WTC11 (cell line): ENCODE results near the gene NRAP. TPM values are rescaled to one million over a fixed set of nuclear protein-coding genes. Genes with fewer than 3 reads are reported as not detected.

Experiments
- ATAC-seq: fragments of 200-7000 bp; cut with Tn5 transposase; 2 replicates; pipeline ENCODE4 v1.10.0; 2021; ENCODE audit warnings: mild to moderate bottlenecking, moderate library complexity
- CTCF ChIA-PET: fragments of 300-600 bp; sonication (Branson Sonifier 250); formaldehyde crosslinking; loops from one replicate; lab custom pipeline; 2021; ENCODE audit warnings: antibody characterized with exemption; lab: Charles Lee
- POLR2A ChIA-PET: fragments of 350-600 bp; sonication (Branson Sonifier 250); formaldehyde crosslinking; loops from one replicate; lab custom pipeline; 2021; ENCODE audit warnings: antibody characterized with exemption; lab: Charles Lee
- DNase-seq: peaks from one replicate; pipeline ENCODE4 v3.0.0; 2021; ENCODE audit warnings: low spot score
- H3K27ac Mint-ChIP-seq: 2 replicates; pipeline ENCODE4 v1.8.0; 2021; ENCODE audit warnings: mixed read lengths
- H3K27me3 Mint-ChIP-seq: 2 replicates; pipeline ENCODE4 v1.8.0; 2021; ENCODE audit warnings: low read depth, mild to moderate bottlenecking, moderate library complexity, mixed read lengths
- H3K36me3 Mint-ChIP-seq: 2 replicates; pipeline ENCODE4 v1.8.0; 2021; ENCODE audit warnings: mixed read lengths
- H3K4me1 Mint-ChIP-seq: 2 replicates; pipeline ENCODE4 v1.8.0; 2022; ENCODE audit warnings: mixed read lengths
- H3K4me3 Mint-ChIP-seq: 2 replicates; pipeline ENCODE4 v1.8.0; 2021; ENCODE audit warnings: mild to moderate bottlenecking, moderate library complexity, mixed read lengths
- H3K9me3 Mint-ChIP-seq: 2 replicates; pipeline ENCODE4 v1.8.0; 2021; ENCODE audit warnings: mixed read lengths
- ATF1 ChIP-seq: sonication (generic); formaldehyde crosslinking; IDR thresholded peaks from 2 replicates; pipeline ENCODE4 v1.8.1; 2023; ENCODE audit warnings: mild to moderate bottlenecking, moderate library complexity, missing genetic modification reagents
- ATF2 ChIP-seq: sonication (generic); formaldehyde crosslinking; IDR thresholded peaks from 2 replicates; pipeline ENCODE4 v1.8.1; 2022; ENCODE audit warnings: low read depth, missing genetic modification reagents, borderline replicate concordance
- CREM ChIP-seq: sonication (generic); formaldehyde crosslinking; IDR thresholded peaks from 2 replicates; pipeline ENCODE4 v1.8.1; 2022; ENCODE audit warnings: mild to moderate bottlenecking, missing genetic modification reagents, moderate library complexity
- CTCF ChIP-seq: fragments of 200-600 bp; IDR thresholded peaks from 2 replicates; pipeline ENCODE4 v1.8.0; 2022; ENCODE audit warnings: antibody characterized with exemption
- E2F1 ChIP-seq: sonication (generic); formaldehyde crosslinking; IDR thresholded peaks from 2 replicates; pipeline ENCODE4 v1.8.0; 2022; ENCODE audit warnings: mild to moderate bottlenecking, missing genetic modification reagents
- ERG ChIP-seq: fragments of 250-450 bp; sonication (Bioruptor Pico); IDR thresholded peaks from 2 replicates; pipeline ENCODE4 v1.8.0; 2021; ENCODE audit warnings: mild to moderate bottlenecking
- HMGXB4 ChIP-seq: sonication (generic); formaldehyde crosslinking; IDR thresholded peaks from 2 replicates; pipeline ENCODE4 v1.8.1; 2023; ENCODE audit warnings: mild to moderate bottlenecking, moderate library complexity, missing genetic modification reagents
- JUN ChIP-seq: sonication (generic); formaldehyde crosslinking; IDR thresholded peaks from 2 replicates; pipeline ENCODE4 v1.8.0; 2023; ENCODE audit warnings: mild to moderate bottlenecking, missing genetic modification reagents
- PRDM15 ChIP-seq: sonication (generic); formaldehyde crosslinking; IDR thresholded peaks from 2 replicates; pipeline ENCODE4 v1.8.0; 2022; ENCODE audit warnings: missing genetic modification reagents
- SMAD3 ChIP-seq: sonication (generic); formaldehyde crosslinking; IDR thresholded peaks from 2 replicates; pipeline ENCODE4 v1.8.0; 2022; ENCODE audit warnings: missing genetic modification reagents, mild to moderate bottlenecking, borderline replicate concordance
- ZNF532 ChIP-seq: fragments of 250-450 bp; sonication (Bioruptor Pico); IDR thresholded peaks from 2 replicates; pipeline ENCODE4 v1.9.0; 2021; ENCODE audit warnings: mild to moderate bottlenecking, borderline replicate concordance
- ZNF671 ChIP-seq: fragments of 250-450 bp; sonication (Bioruptor Pico); IDR thresholded peaks from 2 replicates; pipeline ENCODE4 v1.8.0; 2021; ENCODE audit warnings: mild to moderate bottlenecking
- ZSCAN18 ChIP-seq: fragments of 250-450 bp; sonication (Bioruptor Pico); IDR thresholded peaks from 2 replicates; pipeline ENCODE4 v2.1.2; 2022; ENCODE audit warnings: mild to moderate bottlenecking, moderate library complexity
- total RNA-seq: library from RNA; stranded (reverse); gene quantifications from 3 replicates; pipeline ENCODE4 v1.2.3, GENCODE V29; 2021

Gene NRAP
- total RNA-seq, 1 experiment from 2014 or later: not detected

GRCh38 chr10:113697595-113697994 lies 33.8 kb upstream of the NRAP start (continued):
- TF ChIP-seq PRDM15 (CRISPR knock-in tag) (no peak), CTCF (no peak), CREM (no peak)

- POLR2A ChIA-PET: no interaction called here
- Mint-ChIP-seq H3K9me3 (peaks cover 18% of the 10 kb centered on the region), H3K36me3 (peaks cover 26% of the 10 kb centered on the region), H3K4me1 (peaks cover 9% of the 10 kb centered on the region), H3K27ac (no peak overlapping the region), H3K27me3 (peaks cover 7% of the 10 kb centered on the region), H3K4me3 (no peak overlapping the region)
- DNase-seq: no peak
- ATAC-seq: no peak
- CTCF ChIA-PET: interaction anchor here (2.4 kb wide), 1 partner anchor 16 kb away, joined by 10 read pairs; no protein-coding TSS in a partner anchor
- TF ChIP-seq ZNF671 (no peak), ZSCAN18 (no peak), ATF2 (CRISPR knock-in tag) (no peak), ATF1 (no peak)
- TF ChIP-seq, all 79 proteins: peak for 0
These were observed 31.9 kb upstream of the NRAP start for GRCh38 chr10:113695691-113696090.

GRCh38 chr10:113693348-113693747 lies 29.5 kb upstream of the NRAP start:
- peaks cover 30% of the 10 kb centered on the region for H3K36me3 Mint-ChIP-seq
- H3K27me3 Mint-ChIP-seq: peaks cover 7% of the 10 kb centered on the region
- ATAC-seq: no peak
- no peak overlapping the region for H3K4me3 Mint-ChIP-seq
- H3K4me1 Mint-ChIP-seq: peaks cover 22% of the 10 kb centered on the region
- peaks cover 20% of the 10 kb centered on the region for H3K9me3 Mint-ChIP-seq
- ChIA-PET CTCF (interaction anchor here (2.4 kb wide), 1 partner anchor 14 kb away, joined by 10 read pairs; no protein-coding TSS in a partner anchor), POLR2A (no interaction called here)
- no peak overlapping the region for H3K27ac Mint-ChIP-seq
- no peak for DNase-seq
- TF ChIP-seq E2F1: no peak
- no peak for TF ChIP-seq JUN
- TF ChIP-seq ZNF532 (CRISPR knock-in tag): no peak
- no peak for TF ChIP-seq SMAD3 (CRISPR knock-in tag)
- TF ChIP-seq HMGXB4 (CRISPR knock-in tag): no peak
- no peak for TF ChIP-seq ERG (CRISPR knock-in tag)
